Kidney capillary endothelial cell (primary cell): Measurements from ENCODE around the gene CTH.
"Not testable (repeated sequence)": the region's sequence is repeated elsewhere in the genome, so short reads cannot be mapped to it uniquely, and the experiment has no call there.

ENCODE experiments used
- DNase-seq: peaks from one replicate; pipeline ENCODE4 v3.0.0-alpha.2; 2018; ENCODE audit warnings: low spot score

Gene CTH

DNA sequence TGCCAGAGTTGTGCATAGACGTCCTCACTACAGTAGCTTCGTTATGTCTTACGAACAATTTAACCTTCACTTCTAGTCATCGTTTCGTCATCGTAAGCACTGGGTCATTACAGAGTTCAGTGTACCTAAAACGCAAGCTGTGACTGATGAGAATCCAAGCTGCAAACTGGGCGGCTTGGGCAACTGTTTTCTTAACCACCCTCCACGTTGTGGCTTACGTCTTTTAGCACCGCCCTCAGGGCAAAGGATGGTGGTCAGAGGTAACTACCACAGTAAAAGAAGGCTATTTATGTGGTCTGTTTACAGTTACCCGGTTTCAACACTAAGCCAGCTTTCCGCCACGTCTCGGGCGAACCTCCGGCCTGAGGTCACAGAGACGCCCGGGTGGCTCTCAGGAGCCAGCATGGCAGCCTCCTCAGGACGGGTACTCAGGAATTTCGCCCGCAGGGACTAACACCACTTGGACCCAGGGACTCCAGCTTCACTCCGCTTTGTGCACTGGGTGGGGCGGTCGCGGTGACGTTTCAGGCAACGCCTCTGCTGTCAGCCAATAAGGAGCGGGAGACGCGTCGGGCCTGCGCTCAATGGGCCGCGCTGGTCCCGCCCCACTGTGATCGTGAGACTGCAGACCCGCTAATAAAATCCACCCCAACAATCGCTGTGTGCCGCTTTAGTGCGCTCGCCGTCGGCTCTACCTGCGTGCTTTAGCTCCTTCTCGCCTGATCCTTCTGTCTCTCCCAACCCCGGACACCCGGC, at the start of gene CTH:
Gene CTH (plus strand): TSS at position 665 of the 756 bp plus-strand sequence. CDS start 148 bp downstream, outside the sequence.
- DNase-seq, result peak; percentile 92

DNA sequence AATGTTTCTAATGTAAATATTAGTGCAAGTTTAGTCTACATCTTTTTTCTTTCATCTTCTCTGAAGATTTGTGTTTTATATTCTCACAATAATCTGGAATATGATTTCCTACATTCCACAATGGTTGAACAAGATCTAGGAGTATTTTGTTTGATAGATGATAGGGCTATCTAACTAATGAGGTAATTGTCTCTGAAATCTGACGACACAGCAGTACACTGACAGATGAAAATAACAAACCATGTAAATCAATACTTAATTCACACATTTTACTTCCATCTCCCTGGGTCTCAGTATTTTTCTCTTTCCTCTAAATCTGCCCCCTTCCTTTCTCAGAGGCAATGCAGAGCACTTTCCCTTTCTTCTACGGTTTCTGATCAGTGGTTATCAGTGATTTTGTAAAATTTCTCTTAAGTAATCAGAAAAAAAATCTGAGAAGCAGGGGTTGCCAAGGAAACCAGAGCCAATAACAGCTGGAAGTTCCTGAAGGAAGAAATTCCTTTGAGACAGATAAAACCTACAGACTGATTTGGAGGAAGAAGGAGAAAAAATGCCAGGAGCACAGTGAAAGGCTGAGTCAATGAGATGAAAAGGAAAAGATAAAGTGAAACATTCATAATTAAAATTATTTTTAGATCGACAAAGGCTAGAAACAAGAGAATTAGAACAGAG, 49.2 kb upstream of the CTH start:
- no peak for DNase-seq

DNA sequence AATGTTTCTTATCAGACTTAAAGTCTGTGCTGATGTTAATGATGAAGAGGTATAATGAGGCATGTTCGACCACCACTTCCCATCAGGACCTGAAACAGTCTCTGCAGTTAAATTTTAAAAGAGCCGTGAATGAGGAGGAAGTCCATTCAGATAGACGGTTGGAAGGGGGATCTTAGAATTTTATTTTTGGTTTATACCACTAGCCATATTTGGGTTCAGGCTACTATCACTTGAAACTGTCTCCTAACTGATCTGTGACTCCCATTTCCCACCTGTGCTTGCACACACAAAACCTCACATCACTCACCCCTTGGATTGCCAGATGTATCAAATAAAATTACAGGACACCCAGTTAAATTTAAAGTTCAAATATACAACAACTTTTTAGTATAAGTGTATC, 46.6 kb upstream of the CTH start:
- no peak for DNase-seq

DNA sequence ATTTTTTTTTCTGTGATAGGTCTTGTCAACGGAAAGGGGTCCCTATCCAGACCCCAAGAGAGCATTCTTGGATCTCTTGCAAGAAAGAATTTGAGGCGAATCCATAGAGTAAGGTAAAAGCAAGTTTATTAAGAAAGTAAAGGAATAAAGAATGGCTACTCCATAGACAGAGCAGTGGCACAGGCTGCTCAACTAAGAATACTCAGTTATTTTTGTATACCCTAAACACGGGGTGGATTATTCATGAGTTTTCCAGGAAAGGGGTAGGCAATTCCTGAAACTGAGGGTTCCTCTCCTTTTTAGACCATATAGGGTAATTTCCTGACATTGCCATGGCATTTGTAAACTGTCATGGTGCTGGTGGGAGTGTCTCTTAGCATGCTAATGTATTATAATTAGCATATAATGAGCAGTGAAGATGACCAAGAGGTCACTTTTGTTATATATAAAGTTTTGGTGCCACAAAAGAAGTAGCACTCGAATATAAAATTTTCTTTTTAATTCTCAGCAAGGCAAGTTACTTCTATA, 44.6 kb upstream of the CTH start:
- DNase-seq, result not testable (repeated sequence)

DNA sequence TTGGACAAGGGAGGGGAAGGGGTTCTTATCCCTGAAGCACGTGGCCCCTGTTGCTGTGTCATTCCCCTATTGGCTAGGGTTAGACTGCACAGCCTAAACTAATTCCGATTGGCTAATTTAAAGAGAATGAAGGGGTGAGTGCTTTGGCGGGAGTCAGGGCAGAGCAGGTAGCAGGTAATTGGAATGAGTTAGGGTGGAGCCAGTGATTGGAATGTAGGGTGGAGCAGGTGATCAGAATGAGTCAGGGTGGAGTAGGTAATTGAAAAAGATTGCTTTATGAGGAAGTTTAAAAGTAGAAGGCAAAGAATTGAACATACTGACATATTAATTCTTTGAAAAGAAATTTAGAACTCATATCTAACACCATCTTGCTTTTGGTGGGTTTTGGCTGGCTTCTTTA, 44.1 kb upstream of the CTH start:
- not testable (repeated sequence) for DNase-seq

DNA sequence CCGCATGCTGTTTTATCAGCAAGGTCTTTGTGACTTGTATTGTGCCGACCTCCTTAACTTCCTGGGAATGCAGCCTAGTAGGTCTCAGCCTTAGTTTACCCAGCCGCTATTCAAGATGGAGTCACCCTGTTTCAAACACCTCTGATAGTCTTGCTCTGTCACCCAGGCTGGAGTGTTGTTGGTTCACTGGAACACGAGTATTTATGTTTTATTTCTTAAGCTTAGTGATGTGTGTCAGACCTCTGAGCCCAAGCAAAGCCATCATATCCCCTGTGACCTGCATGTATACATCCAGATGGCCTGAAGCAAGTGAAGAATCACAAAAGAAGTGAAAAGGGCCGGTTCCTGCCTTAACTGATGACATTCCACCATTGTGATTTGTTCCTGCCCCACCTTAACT, 43.7 kb upstream of the CTH start:
- DNase-seq, result not testable (repeated sequence)

DNA sequence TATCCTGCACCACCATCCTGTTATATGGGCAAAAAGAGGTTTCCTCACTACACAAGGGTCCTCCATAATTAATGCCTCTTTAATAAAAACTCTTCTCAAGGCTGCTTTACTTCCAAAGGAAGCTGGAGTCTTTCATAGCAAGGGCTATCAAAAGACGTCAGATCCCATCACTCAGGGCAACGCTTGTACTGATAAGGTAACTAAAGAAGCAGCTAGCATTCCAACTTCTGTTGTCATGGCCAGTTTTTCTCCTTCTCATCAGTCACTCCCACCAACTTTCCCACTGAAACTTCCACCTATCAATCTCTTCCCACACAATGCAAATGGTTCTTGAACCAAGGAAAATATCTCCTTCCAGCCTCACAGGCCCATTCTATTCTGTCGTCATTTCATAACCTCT, 39.5 kb upstream of the CTH start:
- not testable (repeated sequence) for DNase-seq

DNA sequence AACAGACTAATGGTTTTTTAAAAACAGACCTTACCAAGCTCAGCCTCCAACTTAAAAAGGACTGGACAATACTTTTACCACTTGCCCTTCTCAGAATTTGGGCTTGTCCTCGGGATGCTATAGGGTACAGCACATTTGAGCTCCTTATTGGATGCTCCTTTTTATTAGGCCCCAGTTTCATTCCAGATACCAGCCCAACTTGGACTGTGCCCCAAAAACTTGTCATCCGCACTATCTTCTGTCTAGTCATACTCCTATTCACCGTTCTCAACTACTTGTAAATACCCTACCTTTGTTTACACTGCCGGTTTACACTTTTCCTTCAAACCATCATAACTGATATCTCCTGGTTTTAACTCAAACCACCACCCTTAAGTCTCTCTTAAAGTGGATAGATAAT, 38.6 kb upstream of the CTH start:
- no peak for DNase-seq

DNA sequence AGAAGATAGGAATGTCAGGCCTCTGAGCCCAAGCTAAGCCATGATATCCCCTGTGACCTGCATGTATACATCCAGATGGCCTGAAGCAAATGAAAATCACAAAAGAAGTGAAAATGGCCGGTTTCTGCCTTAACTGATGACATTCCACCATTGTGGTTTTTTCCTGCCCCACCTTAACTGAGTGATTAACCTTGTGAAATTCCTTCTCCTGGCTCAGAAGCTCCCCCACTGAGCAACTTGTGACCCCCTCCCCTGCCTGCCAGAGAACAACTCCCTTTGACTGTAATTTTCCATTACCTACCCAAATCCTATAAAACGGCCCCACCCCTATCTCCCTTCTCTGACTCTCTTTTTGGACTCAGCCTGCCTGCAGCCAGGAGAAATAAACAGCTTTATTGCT, 37.5 kb upstream of the CTH start:
- DNase-seq, result not testable (repeated sequence)

DNA sequence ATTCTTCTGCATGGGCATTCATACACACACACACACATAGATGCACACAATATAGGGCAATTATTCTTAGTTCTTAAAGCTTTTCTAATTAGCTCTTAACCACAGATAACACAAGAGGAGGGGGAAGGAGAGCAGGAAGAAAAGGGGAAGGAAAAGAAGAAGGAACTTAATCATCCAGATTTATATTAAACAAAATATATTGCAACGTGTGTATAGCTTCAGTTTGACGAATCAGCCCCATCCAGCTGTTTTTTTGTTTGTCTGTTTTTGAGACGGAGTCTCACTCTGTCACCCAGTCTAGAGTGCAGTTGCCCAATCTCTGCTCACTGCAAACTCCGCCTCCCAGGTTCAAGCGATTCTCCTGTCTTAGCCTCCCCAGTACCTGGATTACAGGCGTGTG, 34.9 kb upstream of the CTH start:
- no peak for DNase-seq

DNA sequence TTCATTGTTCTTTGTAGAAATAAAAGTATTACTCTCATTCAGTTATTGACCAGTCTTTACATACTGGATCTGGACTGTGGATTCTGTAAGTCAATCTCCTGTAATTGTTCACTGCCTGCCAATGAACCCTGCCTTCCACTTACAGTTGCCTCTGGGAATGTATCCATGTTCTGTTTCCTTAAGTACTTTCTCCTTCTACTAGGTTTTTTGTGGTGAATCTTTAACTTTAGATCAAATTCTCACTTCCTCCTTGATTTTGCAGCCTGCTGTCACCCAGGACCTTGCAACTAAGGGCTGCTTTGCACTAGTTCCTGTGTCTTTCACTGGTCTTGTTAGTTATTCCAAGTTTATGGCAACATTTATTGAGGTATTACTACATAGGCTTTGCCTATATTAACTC, 28.4 kb upstream of the CTH start:
- no peak for DNase-seq

DNA sequence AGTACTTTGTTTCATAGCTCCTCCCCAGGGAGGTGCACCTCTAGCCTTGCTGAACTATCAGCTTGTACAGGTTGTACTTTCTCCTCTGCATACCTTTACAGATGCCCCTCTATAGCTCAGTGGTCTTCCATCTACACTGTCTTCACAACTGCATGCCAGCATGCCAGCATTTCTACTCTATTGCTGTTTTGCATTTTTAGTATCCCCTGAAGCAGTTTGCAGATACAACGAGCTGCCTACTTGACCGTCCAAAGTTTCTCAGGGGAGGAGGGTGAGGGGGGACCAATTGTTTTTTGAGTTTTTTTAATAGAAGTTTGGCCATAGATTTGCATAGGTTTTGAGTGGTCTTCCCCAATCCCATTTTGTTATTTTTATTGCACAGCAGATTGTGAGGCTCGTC, 27.6 kb upstream of the CTH start:
- DNase-seq, result no peak

DNA sequence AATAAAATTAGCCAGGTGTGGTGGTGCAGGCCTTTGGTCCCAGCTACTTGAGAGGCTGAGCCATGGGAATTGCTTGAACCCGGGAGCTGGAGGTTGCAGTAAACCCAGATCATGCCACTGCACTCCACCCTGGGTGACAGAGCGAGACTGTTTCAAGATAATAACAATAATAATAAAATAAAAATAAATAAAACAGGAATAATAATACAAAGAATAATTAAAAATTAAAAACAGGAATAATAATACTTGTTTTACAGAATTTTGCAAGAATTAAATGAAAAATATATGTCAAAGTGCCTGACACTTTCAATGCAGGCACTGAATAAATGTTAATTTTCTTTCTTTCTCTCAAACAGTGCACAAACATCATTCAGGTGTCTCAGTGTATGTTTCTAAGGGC, 26.5 kb upstream of the CTH start:
- DNase-seq, result no peak

DNA sequence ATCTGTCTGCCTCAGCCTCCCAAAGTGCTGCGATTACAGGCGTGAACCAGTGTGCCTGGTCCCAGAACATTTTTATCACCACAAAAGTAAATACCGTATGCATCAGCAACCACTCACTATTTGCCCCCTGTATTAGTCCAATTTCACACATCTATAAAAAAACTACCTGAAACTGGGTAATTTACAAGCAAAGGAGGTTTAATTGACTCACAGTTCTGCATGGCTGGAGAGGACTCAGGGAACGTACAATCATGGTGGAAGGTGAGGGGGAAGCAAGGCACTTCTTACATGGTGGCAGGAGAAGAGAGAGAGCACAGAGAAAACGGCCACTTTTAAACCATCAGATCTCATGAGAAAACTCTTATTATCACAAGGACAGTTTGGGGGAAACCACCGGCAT, 25.6 kb upstream of the CTH start:
- no peak for DNase-seq

DNA sequence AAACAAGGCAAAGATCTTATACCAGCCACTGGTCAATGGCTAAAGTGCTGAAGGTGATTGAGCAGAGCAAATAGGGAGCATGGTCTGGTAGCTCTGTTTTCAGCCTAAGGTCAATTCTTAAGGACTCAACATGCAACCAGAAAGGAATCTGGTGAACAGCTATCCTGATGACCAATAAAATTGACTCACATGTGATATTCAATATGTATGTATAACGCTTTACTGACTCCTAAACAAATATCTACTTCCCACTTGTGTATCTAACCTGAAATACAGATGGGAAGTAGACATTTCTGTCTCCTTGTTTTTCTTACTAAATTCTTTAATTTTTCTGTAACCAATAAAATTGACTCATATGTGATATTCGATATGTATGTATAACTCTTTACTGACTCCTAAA, 24.9 kb upstream of the CTH start:
- DNase-seq, result no peak

DNA sequence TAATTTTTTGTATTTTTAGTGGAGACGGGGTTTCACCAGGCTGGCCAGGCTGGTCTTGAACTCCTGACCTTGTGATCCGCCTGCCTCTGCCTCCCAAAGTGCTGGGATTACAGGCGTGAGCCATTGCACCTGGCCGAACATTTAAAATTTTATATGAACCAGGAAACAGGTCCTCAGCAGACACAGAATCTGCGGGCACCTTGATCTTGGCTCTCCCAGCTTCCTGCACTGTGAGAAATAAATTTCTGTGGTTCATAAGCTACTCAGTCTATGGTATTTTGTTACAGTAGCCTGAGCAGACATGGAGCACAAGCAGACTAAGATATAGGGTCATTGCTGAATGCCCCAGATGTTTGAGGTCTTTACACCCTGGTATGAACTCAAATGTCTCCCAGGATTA, 23.6 kb upstream of the CTH start:
- no peak for DNase-seq

DNA sequence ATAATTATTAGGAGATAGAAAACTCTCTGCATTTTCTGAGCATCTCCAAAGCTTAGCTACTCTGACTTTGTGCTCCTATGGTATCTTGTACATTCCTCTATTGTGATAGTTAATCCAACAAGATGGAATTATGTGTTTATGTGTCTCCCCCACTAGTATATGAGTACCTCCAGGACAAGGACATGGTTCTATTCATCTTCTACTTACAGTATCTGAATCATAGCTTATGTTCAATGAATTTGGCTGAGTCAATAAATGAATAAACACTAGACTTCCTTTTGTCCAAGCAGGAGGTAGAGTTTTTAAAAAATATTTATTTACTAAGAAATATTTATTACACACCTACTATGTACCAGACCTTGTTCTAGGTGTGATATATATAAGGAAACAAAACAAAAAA, 18.4 kb upstream of the CTH start:
- DNase-seq, result no peak

DNA sequence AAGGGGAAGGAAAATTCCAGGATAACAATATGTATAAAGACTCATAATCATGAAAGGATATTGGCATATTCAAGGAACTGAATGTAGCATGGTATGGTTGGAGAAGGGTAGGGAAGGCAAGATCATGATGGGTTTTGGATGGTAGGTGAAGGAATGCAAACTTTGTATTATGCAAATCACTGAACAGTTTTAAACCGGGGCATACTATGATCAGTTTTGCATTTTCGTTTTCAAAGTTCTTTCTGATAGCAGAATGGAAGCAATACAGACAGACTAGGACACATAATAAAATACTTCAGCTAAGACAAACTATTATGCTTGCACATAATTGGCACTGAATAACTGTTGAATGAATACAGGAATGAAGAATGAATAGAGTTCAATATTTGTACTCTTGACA, 14.5 kb upstream of the CTH start:
- DNase-seq, result no peak

DNA sequence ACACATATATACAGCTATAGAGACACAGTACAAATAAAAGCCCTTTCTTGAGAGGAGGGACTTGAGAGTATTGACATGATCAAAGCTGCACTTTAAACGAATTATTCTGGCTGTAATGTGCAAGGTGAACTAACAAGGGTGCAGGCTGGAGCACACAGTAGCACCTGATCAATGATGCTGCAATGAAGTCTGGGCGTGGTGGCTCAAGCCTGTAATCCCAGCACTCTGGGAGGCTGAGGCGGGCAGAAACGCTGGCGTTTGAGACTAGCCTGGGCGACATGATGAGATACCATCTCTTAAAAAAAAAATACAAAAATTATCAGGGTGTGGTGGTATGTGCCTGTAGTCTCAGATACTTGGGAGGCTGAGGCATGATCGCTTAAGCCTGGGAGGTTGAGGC, 14.1 kb upstream of the CTH start:
- no peak for DNase-seq

DNA sequence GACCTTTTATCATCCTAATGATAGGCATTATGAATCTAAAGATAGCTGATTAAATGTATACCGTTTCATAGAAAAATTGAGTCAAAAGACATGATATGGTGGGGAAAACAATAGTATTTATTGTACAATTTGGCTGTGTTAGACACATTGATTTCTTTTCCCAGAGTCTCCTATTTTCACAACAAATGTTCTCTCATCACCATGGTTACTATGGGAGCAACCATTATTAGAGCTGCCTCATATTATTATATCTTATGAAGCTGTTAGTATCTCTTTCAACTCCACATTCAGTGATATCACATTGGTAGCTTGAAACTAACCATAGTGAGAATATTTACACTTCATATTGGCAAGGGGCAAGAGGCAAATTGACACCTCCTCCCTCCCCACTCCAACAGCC, 10.7 kb upstream of the CTH start:
- DNase-seq, result no peak

DNA sequence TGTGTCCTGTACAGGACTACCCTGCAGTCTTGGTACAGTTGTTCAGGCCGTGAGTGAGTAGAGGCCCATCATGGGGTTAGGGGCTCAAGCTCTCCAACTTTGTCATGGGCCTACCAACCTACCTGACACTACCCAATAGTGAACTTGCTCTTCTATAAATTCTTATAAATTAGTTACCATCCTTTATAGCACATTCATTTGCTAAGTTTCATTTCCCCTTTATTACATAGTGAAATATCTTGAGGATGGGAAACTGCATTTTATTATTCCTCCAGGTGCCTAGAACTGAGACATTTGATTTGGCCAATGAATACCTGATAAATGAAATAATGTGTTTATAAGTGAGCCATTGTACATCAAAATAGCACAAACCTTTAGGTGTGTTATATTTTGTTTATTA, 9.1 kb upstream of the CTH start:
- no peak for DNase-seq

DNA sequence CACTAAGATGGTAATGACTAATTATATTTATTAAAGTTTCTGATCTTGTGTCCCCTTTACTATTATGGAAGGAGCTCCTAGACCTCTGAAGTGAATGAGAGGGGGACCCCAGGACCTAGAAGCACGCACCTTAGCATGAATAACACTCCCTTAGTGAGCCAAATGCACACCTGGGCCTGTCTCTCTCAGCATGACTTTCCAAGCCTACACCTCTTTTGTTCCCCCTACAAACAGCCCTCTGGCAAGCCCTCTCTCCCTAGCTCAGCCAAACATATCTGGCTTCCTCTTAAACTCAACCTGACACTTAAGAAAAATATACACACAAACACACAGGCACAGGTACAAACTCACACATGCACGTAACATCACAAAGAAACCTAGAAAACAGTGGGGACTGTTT, 7.3 kb upstream of the CTH start:
- DNase-seq, result no peak

DNA sequence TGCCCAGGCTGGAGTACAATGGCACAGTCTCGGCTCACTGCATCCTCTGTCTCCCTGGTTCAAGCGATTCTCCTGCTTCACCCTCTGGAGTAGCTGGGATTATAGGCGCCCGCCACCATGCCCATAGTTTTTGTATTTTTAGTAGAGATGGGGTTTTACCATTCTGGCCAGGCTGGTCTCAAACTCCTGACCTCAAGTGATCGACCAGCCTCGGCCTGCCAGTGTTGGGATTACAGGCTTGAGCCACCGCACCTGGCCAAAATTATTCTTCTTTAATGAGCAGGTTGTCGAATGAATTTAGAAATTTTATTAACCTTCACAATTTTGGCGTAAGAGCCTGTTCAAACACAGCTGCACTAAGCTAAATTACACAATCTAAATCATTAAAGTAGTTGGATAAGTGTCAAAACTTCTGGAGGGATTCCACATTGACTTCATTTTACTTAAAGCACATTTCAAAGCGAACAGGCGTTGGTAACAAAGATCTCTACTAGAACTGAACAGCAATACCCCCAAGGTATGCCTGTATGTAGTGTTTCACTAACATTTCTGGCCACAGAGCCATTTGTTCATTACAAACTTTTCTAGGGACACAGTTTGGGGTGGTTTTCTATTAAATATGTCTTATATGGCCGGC, 5.2 kb upstream of the CTH start:
- no peak for DNase-seq
